Sciatic nerve (tissue), 2 donors: ENCODE results near the gene CHTF18. TPM values are rescaled to one million over a fixed set of nuclear protein-coding genes. Genes with fewer than 3 reads are reported as not detected.

Source experiments
- ATAC-seq: fragments of 200-7000 bp; cut with Tn5 transposase; one replicate; pipeline ENCODE4 v1.9.1; 2020; ENCODE audit warnings: mild to moderate bottlenecking, moderate library complexity
- DNase-seq: peaks from one replicate; pipeline ENCODE4 v3.0.0-alpha.2; 2020; ENCODE audit warnings: low spot score
- intact Hi-C: fragments of 100-400 bp; cut with DNase I; formaldehyde crosslinking; loops from one replicate; pipeline ENCODE4 v1.14.2; 2022
- total RNA-seq: library from RNA; stranded (reverse); fragmentation: NEBNext Ultra II Directional; extraction: Animal tissue kit (Norgen Biotek cat#: 25700); gene quantifications from one replicate; pipeline ENCODE4 v1.2.1, GENCODE V29; 2021
- donor health status: DM: no; HTN: no; CAD: no.
- donor health status: DM: no; HTN: no; CAD: no.

The CHTF18 gene
- total RNA-seq, 1 donor from 2014 or later, result 18.9 TPM

DNA sequence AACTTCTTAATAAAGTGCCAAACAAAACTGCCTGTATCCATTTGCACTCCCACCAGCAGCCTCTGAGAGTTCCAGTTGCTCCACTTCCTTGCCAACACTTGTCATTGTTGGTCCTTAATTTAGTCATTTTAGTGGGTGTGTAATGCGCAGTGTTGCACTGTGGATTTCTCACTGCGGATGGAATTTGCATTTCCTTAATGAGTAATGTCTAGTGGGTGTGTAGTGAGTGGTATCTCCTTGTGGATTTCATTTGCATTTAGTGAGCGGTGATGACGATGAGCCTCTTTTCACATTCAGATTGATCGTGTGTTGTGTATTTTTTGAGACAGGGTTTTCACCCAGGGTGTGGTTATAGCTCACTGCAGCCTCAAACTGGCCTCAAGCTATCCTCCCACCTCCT lies 32.0 kb upstream of the CHTF18 start:
- intact Hi-C loops, result no loop called here
- DNase-seq (no peak), ATAC-seq (no peak)

DNA sequence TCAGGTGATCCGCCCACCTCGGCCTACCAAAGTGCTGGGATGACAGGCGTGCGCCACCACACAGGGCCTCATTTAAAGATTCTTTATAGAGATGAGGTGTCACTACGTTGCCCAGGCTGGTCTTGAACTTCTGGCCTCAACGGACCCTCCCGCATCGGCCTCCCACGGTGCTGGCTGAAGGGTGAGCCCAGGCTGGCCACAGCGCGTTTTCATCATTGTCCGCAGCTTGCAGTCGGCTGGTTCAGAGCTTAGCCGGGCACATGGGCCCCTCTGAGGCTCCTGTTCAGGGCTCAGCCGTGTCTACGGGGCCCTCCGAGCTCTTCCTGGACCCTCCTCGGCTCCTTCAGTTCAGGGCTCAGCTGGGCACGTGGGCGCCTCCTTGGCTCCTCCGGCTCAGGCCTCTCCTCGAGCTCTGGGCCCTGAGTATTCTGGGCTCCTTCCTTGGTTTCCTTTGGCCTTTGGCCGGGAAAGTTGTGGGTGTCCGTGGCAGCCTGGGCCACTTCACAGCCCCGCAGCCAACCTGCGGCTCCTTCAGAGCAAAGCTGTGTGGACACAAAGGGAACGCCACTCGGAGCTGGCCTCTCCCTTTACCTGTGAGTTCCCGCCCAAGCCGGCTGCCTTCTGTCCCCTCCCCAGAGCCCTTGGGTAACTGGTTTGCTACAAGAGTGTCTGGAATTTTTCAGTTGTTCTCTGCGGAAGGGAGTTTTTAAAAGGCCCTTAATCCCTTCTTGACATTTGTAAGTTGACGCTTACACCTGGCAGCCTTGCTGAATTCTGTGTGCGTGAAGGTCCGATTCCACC lies 29.1 kb upstream of the CHTF18 start:
- ATAC-seq (no peak), DNase-seq (no peak)
- intact Hi-C loops, result no loop called here

DNA sequence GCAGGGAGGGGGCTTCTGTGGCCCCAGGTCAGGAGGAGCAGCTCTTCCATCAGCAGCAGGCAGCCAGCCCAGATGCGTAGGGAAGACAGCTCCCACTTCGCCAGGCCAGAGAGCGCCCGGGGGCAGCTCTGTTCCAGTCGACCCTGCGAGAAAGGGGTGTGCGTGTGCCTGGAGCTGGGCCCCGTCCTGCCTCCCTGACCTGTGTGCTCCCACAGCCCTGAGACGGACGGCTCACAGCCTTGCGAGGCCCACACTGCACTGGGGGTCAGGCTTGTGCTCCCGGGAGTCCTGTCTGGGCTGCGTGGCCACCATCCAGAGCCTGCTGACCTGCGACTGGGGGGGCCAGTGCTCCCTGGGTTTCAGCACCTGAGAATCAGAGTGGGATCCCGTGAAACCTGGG lies 28.4 kb upstream of the CHTF18 start:
- intact Hi-C loops, result no loop called here
- ATAC-seq (no peak), DNase-seq (no peak)

DNA sequence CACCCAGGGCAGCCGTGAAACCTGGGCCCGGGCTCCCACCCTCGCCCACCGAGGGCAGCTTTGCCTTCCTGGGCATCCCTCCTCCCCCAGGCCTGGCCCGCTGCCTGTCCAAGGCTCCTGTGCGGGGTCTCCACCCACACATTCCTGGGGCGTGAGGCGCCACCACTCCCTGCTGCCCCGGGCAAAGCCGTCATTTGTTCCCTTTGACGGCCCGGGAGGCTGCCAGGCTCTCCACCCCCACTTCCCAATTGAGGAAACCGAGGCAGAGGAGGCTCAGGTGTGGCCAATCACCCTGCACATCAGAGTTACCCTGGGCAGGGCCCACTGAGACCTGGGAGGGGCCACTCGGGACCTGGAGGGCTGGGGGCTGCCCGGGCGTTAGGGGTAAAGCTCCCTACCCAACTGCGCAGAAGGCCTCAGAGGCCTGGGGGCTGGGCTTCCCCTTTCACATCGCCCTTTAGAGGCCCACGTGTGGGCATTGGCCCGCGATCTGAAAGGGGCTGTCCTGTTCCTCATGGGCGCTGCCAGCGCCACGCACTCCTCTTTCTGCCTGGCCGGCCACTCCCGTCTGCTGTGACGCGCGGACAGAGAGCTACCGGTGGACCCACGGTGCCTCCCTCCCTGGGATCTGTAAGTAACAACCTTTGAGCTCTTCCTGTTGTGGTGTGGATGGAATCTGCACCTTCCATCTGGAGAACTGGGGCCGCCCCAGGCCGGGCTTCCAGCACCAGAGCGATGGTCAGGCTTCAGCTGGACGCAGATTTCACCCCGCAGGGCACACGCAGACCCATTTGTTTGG lies 27.7 kb upstream of the CHTF18 start, which contains the start of gene MSLN:
TSS of gene MSLN (plus strand) at position 190 of the 799 bp plus-strand sequence. CDS start 1,947 bp downstream, outside the sequence.
- DNase-seq (no peak), ATAC-seq (no peak)
- intact Hi-C loops, result no loop called here

DNA sequence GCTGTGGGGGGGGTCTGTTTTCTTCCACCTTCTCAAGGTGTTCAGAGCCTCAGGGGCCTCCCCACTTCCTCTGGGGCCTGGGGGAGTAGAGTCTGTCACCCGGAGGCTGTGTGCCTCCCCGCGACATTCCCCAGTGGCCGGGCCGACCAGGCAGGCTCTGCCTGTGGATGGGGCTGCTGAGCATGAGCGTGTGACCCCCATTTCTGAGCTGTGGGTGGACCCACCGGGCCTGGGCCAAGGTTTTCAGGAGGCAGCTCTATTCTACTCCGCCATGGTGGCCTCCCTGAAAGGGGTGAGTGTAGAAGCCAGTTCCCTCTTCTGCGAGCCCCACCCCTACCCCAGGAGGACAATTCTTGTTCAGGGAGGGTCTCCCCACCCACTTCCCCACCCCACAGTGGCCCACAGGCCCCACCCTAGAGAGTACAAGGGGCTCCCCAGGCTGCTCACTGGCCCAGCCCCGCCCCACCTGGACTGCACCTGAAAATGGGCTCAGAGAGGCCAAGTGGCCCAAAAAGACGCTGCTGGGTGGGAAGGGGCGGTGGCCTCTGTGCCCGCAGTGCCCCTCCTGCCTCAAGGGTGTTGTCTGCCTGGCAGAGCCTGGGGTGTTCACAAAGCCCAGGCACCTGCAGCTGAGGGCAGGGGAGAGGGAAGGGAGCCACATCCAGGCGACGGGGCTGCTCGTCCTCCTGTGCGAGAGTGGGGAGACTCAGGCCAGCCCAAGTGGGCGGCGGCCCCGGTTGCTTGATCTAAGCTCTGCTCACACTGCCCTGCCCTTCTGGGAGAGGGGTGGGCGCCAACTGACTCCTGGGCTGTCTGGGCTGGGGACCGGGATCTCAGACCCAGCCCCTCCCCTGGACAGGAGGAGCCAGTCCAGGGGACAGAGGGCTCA lies 26.6 kb upstream of the CHTF18 start:
- ATAC-seq, result no peak
- DNase-seq, result no peak
- intact Hi-C loops, result no loop called here

DNA sequence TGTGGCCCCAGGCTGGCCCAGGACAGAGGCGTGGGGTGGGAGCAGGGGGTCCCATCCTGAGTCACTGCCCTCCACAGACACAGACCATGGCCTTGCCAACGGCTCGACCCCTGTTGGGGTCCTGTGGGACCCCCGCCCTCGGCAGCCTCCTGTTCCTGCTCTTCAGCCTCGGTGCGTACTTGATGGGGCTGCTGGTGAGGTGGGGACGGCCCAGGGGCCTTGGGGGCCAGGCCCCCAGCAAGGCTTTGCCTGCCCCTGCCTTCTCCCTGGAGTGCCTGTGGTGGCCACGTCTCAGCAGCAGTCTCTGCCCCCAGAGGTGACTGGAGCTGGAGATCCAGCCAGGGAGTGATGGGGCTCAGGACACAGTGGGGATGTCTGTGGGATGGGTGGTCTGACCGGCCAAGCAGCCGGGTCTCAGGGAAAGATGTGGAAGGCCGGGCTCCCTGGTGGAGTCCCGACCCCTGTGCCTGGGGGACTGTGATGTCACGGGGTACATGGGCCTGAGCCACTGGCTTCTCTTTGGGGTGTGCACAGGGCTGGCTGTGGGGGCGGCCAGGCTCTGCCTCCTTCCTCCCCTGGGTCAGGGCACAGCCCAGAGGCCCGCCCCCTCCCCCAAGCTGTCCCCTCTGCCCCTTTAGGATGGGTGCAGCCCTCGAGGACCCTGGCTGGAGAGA lies 25.7 kb upstream of the CHTF18 start:
- intact Hi-C loops, result no loop called here
- no peak for ATAC-seq
- DNase-seq, result no peak

DNA sequence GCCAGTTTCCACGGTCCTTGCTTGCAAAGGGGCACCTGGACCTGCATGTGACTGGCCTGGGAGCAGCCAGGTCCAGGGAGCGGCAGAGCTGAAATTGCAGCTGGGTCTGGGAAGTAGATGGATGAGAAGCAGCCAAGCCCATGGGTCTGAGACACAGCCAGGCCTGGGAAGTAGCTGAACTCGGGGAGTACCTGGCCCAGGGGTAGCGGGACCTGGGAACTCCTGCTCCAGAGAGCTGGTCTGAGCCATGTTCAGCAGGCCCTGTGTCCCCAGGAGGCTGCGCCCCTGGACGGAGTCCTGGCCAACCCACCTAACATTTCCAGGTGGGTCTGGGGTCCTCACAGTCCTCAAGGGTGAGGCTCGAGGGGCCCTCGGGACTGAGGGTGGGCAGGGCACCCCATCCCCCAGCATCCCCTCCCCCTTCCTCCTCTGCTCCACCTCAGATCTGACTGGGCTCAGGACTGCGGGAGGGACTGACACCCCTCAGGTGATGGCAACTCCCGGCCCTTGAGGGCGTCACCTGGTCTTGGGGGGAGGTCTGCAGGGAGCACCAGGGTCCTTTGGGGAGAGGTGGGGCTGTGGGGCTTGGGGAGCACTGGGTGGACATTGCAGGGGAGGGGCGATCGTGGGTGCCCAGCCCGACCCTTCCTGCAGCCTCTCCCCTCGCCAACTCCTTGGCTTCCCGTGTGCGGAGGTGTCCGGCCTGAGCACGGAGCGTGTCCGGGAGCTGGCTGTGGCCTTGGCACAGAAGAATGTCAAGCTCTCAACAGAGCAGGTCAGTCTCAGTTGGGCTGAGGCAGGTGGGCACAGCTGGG lies 24.8 kb upstream of the CHTF18 start:
- DNase-seq (no peak), ATAC-seq (no peak)
- intact Hi-C loops, result no loop called here

DNA sequence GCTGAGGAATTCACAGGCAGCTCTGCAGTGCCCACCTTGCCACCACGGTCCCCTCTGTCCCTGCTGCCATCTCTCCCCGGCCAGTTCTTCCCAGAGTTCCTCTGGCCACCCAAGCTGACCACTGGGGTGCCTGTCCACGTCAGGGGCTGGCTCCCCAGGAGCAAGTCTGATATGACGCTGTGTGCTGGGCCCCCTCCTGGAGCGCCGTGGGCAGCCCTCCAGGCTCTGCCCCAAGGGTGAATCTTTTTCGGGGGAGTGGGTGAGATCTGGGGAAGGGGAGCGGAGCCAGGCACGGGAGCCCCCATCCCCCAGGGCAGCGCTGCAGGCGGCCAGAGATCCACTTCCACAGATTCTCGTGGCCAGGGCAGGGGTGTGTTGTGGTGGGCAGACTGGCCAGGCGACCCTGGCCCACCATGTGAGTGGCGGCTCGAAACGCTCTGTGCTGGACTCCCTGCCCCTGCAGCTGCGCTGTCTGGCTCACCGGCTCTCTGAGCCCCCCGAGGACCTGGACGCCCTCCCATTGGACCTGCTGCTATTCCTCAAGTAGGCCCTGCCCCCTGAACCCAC lies 24.2 kb upstream of the CHTF18 start:
- DNase-seq (no peak), ATAC-seq (no peak)
- intact Hi-C loops, result no loop called here

DNA sequence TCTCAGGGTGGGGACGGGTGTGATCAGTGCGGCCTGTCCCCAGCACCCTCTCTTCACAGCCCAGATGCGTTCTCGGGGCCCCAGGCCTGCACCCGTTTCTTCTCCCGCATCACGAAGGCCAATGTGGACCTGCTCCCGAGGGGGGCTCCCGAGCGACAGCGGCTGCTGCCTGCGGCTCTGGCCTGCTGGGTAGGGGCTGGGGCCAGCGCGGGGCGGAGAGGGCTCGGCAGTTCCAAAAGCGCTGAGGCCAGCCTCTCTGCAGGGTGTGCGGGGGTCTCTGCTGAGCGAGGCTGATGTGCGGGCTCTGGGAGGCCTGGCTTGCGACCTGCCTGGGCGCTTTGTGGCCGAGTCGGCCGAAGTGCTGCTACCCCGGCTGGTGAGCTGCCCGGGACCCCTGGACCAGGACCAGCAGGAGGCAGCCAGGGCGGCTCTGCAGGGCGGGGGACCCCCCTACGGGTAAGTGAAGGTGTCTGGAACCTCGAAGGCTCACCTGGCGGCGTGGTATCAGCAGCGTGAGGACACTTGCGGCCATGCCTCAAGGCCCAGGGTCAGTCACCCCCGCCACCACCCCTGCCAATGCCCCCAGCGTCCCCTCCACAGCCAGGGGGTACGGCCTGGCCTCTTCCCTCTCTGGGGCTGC lies 23.5 kb upstream of the CHTF18 start:
- no peak for DNase-seq
- ATAC-seq, result no peak
- intact Hi-C loops, result no loop called here

DNA sequence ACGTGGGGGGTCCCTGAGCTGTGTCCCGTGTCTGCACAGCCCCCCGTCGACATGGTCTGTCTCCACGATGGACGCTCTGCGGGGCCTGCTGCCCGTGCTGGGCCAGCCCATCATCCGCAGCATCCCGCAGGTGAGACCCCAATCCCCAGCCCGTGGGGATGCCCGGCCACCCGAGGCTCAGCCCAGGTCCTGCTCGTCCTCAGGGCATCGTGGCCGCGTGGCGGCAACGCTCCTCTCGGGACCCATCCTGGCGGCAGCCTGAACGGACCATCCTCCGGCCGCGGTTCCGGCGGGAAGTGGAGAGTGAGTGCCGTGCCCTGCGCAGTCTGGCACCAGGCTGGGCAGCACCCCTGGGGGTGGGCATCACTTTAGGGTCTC lies 22.9 kb upstream of the CHTF18 start:
- ATAC-seq (no peak), DNase-seq (no peak)
- intact Hi-C loops, result no loop called here

DNA sequence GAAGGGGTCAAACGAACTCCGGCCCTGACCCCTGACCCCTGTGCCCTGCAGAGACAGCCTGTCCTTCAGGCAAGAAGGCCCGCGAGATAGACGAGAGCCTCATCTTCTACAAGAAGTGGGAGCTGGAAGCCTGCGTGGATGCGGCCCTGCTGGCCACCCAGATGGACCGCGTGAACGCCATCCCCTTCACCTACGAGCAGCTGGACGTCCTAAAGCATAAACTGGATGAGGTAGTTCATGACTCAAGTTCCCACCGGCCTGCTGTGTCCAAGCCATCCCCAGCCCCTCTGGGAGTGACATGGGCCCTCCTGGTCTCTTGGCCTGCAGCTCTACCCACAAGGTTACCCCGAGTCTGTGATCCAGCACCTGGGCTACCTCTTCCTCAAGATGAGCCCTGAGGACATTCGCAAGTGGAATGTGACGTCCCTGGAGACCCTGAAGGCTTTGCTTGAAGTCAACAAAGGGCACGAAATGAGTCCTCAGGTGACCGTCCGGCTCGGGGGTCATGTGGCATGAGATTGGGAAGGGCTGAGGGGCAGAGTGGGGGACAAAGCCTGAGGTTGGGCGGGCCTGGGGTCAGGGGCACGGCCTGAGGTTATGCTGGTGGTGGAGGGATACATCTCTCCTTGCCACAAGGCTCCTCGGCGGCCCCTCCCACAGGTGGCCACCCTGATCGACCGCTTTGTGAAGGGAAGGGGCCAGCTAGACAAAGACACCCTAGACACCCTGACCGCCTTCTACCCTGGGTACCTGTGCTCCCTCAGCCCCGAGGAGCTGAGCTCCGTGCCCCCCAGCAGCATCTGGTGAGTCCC lies 22.2 kb upstream of the CHTF18 start:
- ATAC-seq (no peak), DNase-seq (no peak)
- intact Hi-C loops, result no loop called here

DNA sequence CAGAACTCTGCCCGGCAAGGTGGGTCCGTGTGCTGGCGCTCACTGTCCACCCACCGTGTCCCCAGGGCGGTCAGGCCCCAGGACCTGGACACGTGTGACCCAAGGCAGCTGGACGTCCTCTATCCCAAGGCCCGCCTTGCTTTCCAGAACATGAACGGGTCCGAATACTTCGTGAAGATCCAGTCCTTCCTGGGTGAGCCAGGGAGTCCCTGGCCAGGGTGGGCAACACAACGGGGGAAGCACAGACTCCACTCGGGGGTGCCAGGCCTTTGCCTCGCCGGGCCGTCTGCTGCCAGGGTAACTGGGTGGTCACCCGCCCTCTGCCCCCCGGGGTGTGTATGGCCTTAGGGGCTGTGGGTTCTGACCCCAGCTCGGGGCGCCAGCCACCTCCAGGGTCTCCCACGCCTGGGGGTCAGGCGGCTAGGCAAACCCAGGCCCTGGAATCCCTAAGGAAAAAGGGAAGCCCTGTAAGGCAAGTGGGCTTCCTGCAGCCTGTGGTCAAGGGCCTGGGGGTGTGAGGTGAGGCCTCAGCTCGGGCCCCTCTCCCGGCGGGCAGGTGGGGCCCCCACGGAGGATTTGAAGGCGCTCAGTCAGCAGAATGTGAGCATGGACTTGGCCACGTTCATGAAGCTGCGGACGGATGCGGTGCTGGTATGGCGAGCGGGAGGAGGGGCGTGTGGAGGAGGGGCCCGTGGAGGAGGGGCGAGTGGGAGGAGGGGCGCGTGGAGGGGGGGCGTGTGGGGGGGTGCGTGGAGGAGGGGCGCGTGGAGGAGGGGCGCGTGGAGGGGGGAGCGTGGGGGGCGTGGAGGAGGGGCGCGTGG lies 21.4 kb upstream of the CHTF18 start:
- intact Hi-C loops, result no loop called here
- ATAC-seq, result no peak
- no peak for DNase-seq

DNA sequence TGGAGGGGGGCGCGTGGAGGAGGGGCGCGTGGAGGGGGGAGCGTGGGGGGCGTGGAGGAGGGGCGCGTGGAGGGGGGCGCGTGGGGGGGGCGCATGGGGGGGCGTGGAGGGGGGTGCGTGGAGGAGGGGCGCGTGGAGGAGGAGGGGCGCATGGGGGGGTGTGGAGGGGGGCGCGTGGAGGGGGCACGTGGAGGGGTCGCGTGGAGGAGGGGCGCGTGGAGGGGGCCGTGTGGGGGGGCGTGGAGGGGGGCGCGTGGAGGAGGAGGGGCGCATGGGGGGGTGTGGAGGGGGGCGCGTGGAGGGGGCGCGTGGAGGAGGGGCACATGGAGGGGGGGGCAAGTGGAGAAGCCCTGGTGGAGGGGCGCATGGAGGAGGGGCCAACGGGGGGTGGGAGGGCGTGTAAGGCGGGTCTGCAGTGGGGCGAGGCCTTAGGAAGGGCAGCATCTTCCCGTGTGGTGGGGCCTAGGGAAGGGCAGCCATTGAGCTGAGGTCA lies 20.6 kb upstream of the CHTF18 start:
- intact Hi-C loops, result no loop called here
- no peak for ATAC-seq
- DNase-seq, result no peak

DNA sequence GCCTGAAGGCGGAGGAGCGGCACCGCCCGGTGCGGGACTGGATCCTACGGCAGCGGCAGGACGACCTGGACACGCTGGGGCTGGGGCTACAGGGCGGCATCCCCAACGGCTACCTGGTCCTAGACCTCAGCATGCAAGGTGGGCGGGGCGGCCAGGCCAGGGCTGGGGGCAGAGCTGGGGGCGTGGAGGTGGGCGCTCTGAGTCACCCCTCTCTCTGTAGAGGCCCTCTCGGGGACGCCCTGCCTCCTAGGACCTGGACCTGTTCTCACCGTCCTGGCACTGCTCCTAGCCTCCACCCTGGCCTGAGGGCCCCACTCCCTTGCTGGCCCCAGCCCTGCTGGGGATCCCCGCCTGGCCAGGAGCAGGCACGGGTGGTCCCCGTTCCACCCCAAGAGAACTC lies 20.0 kb upstream of the CHTF18 start:
- intact Hi-C loops, result no loop called here

DNA sequence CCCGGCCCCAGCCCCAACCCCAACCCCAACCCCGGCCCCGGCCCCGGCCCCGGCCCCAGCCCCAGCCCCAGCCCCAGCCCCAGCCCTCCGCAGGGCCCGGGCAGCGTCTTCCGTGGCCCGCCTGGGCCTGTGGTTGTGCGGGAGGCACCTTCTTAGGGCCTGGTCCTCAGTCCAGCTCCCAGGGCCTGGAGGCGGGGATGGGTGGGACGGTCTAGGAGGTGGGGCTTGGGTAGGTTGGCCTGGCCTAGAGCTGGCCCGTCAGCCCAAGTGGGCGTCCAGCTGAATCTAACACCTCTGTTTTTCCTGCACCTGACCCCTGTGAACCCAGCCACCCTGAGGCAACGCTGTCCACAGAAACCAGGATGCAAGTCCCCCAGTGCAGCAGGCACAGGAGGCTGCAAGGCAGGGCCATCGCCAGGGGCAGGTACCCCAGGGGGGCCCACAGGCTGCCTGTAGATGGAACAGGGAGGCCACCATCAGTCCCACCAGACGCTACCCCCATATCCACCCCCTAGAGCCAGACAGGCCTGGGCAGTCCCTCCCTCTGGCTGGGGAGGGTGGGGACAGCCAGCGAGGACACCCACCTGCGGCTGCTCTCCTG lies 19.1 kb upstream of the CHTF18 start:
- ATAC-seq, result no peak
- intact Hi-C loops, result no loop called here
- DNase-seq, result no peak

More for the DNA sequence above, 20.0 kb upstream of the CHTF18 start:
- DNase-seq (no peak), ATAC-seq (no peak)
